GM23338 (cell line): Measurements from ENCODE around the gene TMEM154. TPM values are rescaled to one million over a fixed set of nuclear protein-coding genes. Genes with fewer than 3 reads are reported as not detected.
A peak's percentile ranks its signal among the peaks of the same experiment; 100 is the strongest.

Experiments used
- ATAC-seq: fragments of 200-7000 bp; cut with Tn5 transposase; 3 replicates; pipeline ENCODE4 v1.9.1; 2020
- DNase-seq: peaks from one replicate; pipeline ENCODE4 v3.0.0-alpha.2; 2015; ENCODE audit warnings: low spot score
- H2AFZ ChIP-seq: fragments of 200-600 bp; sonication (generic); 2 replicates; pipeline ENCODE4 v1.8.0; 2016; ENCODE audit warnings: antibody characterized with exemption, mild to moderate bottlenecking, moderate library complexity
- H3F3A ChIP-seq: fragments of 200-600 bp; sonication (generic); replicated peaks from 2 replicates; pipeline ENCODE4 v1.8.0; 2017; ENCODE audit warnings: antibody characterized with exemption, mixed run types, low read depth
- H3K27ac ChIP-seq: fragments of 200-600 bp; sonication (generic); 2 replicates; pipeline ENCODE4 v1.6.1; 2016; ENCODE audit warnings: low read depth
- H3K27me3 ChIP-seq: fragments of 200-600 bp; sonication (generic); 2 replicates; pipeline ENCODE4 v1.8.0; 2016; ENCODE audit warnings: mild to moderate bottlenecking, mixed run types, moderate library complexity; ENCODE audit not compliant: insufficient read depth
- H3K36me3 ChIP-seq: fragments of 200-600 bp; sonication (generic); 2 replicates; pipeline ENCODE4 v1.8.0; 2016; ENCODE audit warnings: mild to moderate bottlenecking; ENCODE audit not compliant: insufficient read depth
- H3K4me1 ChIP-seq: fragments of 200-600 bp; sonication (generic); 2 replicates; pipeline ENCODE4 v1.8.0; 2016; ENCODE audit warnings: mild to moderate bottlenecking, moderate library complexity; ENCODE audit not compliant: insufficient read depth
- H3K4me2 ChIP-seq: fragments of 200-600 bp; sonication (generic); 2 replicates; pipeline ENCODE4 v1.7.1; 2017; ENCODE audit warnings: mixed run types
- H3K4me3 ChIP-seq: fragments of 200-600 bp; sonication (generic); 2 replicates; pipeline ENCODE4 v1.6.1; 2016; ENCODE audit warnings: mixed run types
- H3K79me2 ChIP-seq: fragments of 200-600 bp; sonication (generic); replicated peaks from 2 replicates; pipeline ENCODE4 v1.8.0; 2017; ENCODE audit warnings: mild to moderate bottlenecking; ENCODE audit not compliant: insufficient read depth
- H3K9me2 ChIP-seq: fragments of 200-600 bp; sonication (generic); 2 replicates; pipeline ENCODE4 v1.8.0; 2017; ENCODE audit not compliant: insufficient read depth
- H4K20me1 ChIP-seq: fragments of 200-600 bp; sonication (generic); replicated peaks from 2 replicates; pipeline ENCODE4 v1.8.0; 2017; ENCODE audit warnings: mild to moderate bottlenecking; ENCODE audit not compliant: insufficient read depth
- H3K27ac Mint-ChIP-seq: 2 replicates; pipeline ENCODE4 v1.8.0; 2020; ENCODE audit warnings: inconsistent platforms, mild to moderate bottlenecking, moderate library complexity, mixed read lengths
- H3K27me3 Mint-ChIP-seq: 3 replicates; pipeline ENCODE4 v1.8.0; 2022; ENCODE audit warnings: low read depth, mild to moderate bottlenecking, moderate library complexity, mixed read lengths, inconsistent platforms; ENCODE audit not compliant: insufficient read depth, poor library complexity
- H3K36me3 Mint-ChIP-seq: 3 replicates; pipeline ENCODE4 v1.8.0; 2021; ENCODE audit warnings: low read depth, mild to moderate bottlenecking, inconsistent platforms, moderate library complexity, mixed read lengths
- H3K4me1 Mint-ChIP-seq: 3 replicates; pipeline ENCODE4 v1.8.0; 2020; ENCODE audit warnings: mild to moderate bottlenecking, inconsistent platforms, mixed read lengths
- H3K4me3 Mint-ChIP-seq: 3 replicates; pipeline ENCODE4 v1.8.0; 2021; ENCODE audit warnings: moderate library complexity, mild to moderate bottlenecking, inconsistent platforms, mixed read lengths
- H3K9me3 Mint-ChIP-seq: 3 replicates; pipeline ENCODE4 v1.8.0; 2020; ENCODE audit warnings: moderate library complexity, mild to moderate bottlenecking, inconsistent platforms, mixed read lengths
- CREB1 ChIP-seq: fragments of 250-450 bp; sonication (Bioruptor Pico); IDR thresholded peaks from 2 replicates; pipeline ENCODE4 v1.5.0; 2020; ENCODE audit warnings: low read depth, mild to moderate bottlenecking, moderate library complexity
- EZH2 ChIP-seq: fragments of 200-600 bp; sonication (generic); IDR thresholded peaks from one replicate; pipeline ENCODE4 v1.8.0; 2017; ENCODE audit warnings: antibody characterized with exemption, mild to moderate bottlenecking, low read depth; ENCODE audit not compliant: unreplicated experiment
- EZH2phosphoT487 ChIP-seq: fragments of 200-600 bp; sonication (generic); IDR thresholded peaks from one replicate; pipeline ENCODE4 v1.8.1; 2018; ENCODE audit warnings: antibody characterized with exemption; ENCODE audit not compliant: unreplicated experiment
- JUNB ChIP-seq: IDR thresholded peaks from one replicate; pipeline ENCODE4 v1.6.1; 2016; ENCODE audit warnings: antibody characterized with exemption; ENCODE audit not compliant: unreplicated experiment
- NANOG ChIP-seq: IDR thresholded peaks from 2 replicates; pipeline ENCODE4 v1.6.1; 2016; ENCODE audit warnings: antibody characterized with exemption, borderline replicate concordance
- POLR2AphosphoS5 ChIP-seq: IDR thresholded peaks from 2 replicates; pipeline ENCODE4 v1.6.1; 2016; ENCODE audit warnings: antibody characterized with exemption, low read depth
- STAT1 ChIP-seq: IDR thresholded peaks from one replicate; pipeline ENCODE4 v1.6.1; 2016; ENCODE audit warnings: antibody characterized with exemption; ENCODE audit not compliant: unreplicated experiment
- ZNF114 ChIP-seq: fragments of 250-450 bp; sonication (Bioruptor Pico); IDR thresholded peaks from 2 replicates; pipeline ENCODE4 v1.5.0; 2020; ENCODE audit warnings: mild to moderate bottlenecking, moderate library complexity
- ZNF331 ChIP-seq: fragments of 250-450 bp; sonication (Bioruptor Pico); IDR thresholded peaks from 2 replicates; pipeline ENCODE4 v1.5.0; 2020; ENCODE audit warnings: low read depth, mild to moderate bottlenecking, moderate library complexity
- polyA plus RNA-seq: library from polyadenylated mRNA; unstranded; fragments of >200 nt; fragmentation: Nextera tagmentation; extraction: Ambion mirVana; gene quantifications from 2 replicates; pipeline ENCODE4 v1.2.1, GENCODE V29; 2016
- total RNA-seq: library from RNA; depleted of rRNA; stranded (reverse); fragments of >200 nt; shearing (Covaris generic); gene quantifications from 2 replicates; pipeline ENCODE4 v1.2.3, GENCODE V29; 2014
- TF ChIP-seq, protein P1 (sequence below): fragments of 250-450 bp; sonication (Bioruptor Pico); IDR thresholded peaks from 2 replicates; pipeline ENCODE4 v1.5.0; 2020; ENCODE audit warnings: mild to moderate bottlenecking, moderate library complexity
- TF ChIP-seq, protein P2 (sequence below), 2 experiments: fragments of 200-600 bp in 1 of 2; sonication (generic) in 1 of 2; conservative IDR thresholded peaks; 2 replicates each; pipeline versions ENCODE4 v1.5.1 to v1.6.1; 2016 to 2017; ENCODE audit warnings: antibody characterized with exemption in 2 of 2, low read depth in 2 of 2, mild to moderate bottlenecking in 2 of 2, moderate library complexity in 1 of 2
- TF ChIP-seq, protein P3 (sequence below): IDR thresholded peaks from 2 replicates; pipeline ENCODE4 v1.6.1; 2016; ENCODE audit warnings: antibody characterized with exemption
- TF ChIP-seq, protein P4 (sequence below): IDR thresholded peaks from one replicate; pipeline ENCODE4 v1.6.1; 2018; ENCODE audit warnings: antibody characterized with exemption; ENCODE audit not compliant: unreplicated experiment

Gene TMEM154
- total and polyA plus RNA-seq, 2 experiments from 2014 or later: 1.0 to 1.7 TPM

DNA sequence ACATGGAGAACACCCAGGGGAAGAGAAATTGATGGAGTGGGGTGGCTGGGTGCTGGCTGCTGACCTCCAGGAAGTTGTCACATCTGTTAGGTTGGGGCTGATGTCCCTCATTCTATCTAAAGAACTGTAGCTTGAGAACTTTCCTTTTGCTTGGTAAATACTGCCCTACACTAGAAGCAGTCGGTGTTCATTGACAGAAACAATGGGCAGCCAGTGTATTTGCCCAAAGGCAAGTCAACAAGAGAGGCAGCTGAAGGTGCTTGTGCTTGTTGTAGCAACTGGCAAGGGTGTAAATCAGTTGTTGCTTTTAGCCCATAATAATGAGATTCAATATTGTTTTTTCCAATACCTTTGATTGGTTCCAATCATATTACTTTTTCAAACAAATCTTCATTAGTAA, 956 bp downstream of the TMEM154 start:
- Histone ChIP-seq H3K4me3 (peak overlapping the region; percentile 66; the same call in 1 of the 2 replicates), H3K9me2 (no peaks in the 10 kb centered on the region), H3K79me2 (no peaks in the 10 kb centered on the region), H3F3A (no peaks in the 10 kb centered on the region), H3K36me3 (no peaks in the 10 kb centered on the region), H3K4me1 (peaks cover 39% of the 10 kb centered on the region), H2AFZ (no peak overlapping the region), H3K4me2 (peak overlapping the region; percentile 86; the same call in 1 of the 2 replicates), H3K27me3 (peaks cover 20% of the 10 kb centered on the region), H4K20me1 (no peaks in the 10 kb centered on the region), H3K27ac (no peak overlapping the region)
- DNase-seq: no peak
- H3K36me3 Mint-ChIP-seq: no peaks in the 10 kb centered on the region; the same call in 2 of the 3 replicates
- peak; percentile 21 for ATAC-seq
- TF ChIP-seq, protein P1, sequence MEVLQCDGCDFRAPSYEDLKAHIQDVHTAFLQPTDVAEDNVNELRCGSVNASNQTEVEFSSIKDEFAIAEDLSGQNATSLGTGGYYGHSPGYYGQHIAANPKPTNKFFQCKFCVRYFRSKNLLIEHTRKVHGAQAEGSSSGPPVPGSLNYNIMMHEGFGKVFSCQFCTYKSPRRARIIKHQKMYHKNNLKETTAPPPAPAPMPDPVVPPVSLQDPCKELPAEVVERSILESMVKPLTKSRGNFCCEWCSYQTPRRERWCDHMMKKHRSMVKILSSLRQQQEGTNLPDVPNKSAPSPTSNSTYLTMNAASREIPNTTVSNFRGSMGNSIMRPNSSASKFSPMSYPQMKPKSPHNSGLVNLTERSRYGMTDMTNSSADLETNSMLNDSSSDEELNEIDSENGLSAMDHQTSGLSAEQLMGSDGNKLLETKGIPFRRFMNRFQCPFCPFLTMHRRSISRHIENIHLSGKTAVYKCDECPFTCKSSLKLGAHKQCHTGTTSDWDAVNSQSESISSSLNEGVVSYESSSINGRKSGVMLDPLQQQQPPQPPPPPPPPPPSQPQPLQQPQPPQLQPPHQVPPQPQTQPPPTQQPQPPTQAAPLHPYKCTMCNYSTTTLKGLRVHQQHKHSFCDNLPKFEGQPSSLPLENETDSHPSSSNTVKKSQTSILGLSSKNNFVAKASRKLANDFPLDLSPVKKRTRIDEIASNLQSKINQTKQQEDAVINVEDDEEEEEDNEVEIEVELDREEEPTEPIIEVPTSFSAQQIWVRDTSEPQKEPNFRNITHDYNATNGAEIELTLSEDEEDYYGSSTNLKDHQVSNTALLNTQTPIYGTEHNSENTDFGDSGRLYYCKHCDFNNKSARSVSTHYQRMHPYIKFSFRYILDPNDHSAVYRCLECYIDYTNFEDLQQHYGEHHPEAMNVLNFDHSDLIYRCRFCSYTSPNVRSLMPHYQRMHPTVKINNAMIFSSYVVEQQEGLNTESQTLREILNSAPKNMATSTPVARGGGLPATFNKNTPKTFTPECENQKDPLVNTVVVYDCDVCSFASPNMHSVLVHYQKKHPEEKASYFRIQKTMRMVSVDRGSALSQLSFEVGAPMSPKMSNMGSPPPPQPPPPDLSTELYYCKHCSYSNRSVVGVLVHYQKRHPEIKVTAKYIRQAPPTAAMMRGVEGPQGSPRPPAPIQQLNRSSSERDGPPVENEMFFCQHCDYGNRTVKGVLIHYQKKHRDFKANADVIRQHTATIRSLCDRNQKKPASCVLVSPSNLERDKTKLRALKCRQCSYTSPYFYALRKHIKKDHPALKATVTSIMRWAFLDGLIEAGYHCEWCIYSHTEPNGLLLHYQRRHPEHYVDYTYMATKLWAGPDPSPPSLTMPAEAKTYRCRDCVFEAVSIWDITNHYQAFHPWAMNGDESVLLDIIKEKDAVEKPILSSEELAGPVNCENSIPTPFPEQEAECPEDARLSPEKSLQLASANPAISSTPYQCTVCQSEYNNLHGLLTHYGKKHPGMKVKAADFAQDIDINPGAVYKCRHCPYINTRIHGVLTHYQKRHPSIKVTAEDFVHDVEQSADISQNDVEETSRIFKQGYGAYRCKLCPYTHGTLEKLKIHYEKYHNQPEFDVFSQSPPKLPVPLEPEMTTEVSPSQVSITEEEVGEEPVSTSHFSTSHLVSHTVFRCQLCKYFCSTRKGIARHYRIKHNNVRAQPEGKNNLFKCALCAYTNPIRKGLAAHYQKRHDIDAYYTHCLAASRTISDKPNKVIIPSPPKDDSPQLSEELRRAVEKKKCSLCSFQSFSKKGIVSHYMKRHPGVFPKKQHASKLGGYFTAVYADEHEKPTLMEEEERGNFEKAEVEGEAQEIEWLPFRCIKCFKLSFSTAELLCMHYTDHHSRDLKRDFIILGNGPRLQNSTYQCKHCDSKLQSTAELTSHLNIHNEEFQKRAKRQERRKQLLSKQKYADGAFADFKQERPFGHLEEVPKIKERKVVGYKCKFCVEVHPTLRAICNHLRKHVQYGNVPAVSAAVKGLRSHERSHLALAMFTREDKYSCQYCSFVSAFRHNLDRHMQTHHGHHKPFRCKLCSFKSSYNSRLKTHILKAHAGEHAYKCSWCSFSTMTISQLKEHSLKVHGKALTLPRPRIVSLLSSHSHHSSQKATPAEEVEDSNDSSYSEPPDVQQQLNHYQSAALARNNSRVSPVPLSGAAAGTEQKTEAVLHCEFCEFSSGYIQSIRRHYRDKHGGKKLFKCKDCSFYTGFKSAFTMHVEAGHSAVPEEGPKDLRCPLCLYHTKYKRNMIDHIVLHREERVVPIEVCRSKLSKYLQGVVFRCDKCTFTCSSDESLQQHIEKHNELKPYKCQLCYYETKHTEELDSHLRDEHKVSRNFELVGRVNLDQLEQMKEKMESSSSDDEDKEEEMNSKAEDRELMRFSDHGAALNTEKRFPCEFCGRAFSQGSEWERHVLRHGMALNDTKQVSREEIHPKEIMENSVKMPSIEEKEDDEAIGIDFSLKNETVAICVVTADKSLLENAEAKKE (CRISPR knock-in tag): no peak
- TF ChIP-seq EZH2phosphoT487 (no peak), ZNF331 (CRISPR knock-in tag) (no peak), NANOG (no peak), EZH2 (no peak), ZNF114 (CRISPR knock-in tag) (no peak), CREB1 (CRISPR knock-in tag) (no peak), JUNB (no peak), STAT1 (no peak), POLR2AphosphoS5 (no peak)
- TF ChIP-seq, protein P2, sequence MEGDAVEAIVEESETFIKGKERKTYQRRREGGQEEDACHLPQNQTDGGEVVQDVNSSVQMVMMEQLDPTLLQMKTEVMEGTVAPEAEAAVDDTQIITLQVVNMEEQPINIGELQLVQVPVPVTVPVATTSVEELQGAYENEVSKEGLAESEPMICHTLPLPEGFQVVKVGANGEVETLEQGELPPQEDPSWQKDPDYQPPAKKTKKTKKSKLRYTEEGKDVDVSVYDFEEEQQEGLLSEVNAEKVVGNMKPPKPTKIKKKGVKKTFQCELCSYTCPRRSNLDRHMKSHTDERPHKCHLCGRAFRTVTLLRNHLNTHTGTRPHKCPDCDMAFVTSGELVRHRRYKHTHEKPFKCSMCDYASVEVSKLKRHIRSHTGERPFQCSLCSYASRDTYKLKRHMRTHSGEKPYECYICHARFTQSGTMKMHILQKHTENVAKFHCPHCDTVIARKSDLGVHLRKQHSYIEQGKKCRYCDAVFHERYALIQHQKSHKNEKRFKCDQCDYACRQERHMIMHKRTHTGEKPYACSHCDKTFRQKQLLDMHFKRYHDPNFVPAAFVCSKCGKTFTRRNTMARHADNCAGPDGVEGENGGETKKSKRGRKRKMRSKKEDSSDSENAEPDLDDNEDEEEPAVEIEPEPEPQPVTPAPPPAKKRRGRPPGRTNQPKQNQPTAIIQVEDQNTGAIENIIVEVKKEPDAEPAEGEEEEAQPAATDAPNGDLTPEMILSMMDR (conservative IDR thresholded peaks at IDR 0.05; ENCODE audit: low read depth in 2 of 2): no peak
- TF ChIP-seq, protein P3, sequence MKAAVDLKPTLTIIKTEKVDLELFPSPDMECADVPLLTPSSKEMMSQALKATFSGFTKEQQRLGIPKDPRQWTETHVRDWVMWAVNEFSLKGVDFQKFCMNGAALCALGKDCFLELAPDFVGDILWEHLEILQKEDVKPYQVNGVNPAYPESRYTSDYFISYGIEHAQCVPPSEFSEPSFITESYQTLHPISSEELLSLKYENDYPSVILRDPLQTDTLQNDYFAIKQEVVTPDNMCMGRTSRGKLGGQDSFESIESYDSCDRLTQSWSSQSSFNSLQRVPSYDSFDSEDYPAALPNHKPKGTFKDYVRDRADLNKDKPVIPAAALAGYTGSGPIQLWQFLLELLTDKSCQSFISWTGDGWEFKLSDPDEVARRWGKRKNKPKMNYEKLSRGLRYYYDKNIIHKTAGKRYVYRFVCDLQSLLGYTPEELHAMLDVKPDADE: no peak
- TF ChIP-seq, protein P4, sequence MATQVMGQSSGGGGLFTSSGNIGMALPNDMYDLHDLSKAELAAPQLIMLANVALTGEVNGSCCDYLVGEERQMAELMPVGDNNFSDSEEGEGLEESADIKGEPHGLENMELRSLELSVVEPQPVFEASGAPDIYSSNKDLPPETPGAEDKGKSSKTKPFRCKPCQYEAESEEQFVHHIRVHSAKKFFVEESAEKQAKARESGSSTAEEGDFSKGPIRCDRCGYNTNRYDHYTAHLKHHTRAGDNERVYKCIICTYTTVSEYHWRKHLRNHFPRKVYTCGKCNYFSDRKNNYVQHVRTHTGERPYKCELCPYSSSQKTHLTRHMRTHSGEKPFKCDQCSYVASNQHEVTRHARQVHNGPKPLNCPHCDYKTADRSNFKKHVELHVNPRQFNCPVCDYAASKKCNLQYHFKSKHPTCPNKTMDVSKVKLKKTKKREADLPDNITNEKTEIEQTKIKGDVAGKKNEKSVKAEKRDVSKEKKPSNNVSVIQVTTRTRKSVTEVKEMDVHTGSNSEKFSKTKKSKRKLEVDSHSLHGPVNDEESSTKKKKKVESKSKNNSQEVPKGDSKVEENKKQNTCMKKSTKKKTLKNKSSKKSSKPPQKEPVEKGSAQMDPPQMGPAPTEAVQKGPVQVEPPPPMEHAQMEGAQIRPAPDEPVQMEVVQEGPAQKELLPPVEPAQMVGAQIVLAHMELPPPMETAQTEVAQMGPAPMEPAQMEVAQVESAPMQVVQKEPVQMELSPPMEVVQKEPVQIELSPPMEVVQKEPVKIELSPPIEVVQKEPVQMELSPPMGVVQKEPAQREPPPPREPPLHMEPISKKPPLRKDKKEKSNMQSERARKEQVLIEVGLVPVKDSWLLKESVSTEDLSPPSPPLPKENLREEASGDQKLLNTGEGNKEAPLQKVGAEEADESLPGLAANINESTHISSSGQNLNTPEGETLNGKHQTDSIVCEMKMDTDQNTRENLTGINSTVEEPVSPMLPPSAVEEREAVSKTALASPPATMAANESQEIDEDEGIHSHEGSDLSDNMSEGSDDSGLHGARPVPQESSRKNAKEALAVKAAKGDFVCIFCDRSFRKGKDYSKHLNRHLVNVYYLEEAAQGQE: no peak
- H3K27ac Mint-ChIP-seq: no peak overlapping the region
- H3K4me1 Mint-ChIP-seq: peaks cover 41% of the 10 kb centered on the region
- no peaks in the 10 kb centered on the region for H3K9me3 Mint-ChIP-seq
- peaks cover 26% of the 10 kb centered on the region for H3K27me3 Mint-ChIP-seq
- H3K4me3 Mint-ChIP-seq: no peak overlapping the region
